ENCODE measurements around the gene GPR183.

DNA sequence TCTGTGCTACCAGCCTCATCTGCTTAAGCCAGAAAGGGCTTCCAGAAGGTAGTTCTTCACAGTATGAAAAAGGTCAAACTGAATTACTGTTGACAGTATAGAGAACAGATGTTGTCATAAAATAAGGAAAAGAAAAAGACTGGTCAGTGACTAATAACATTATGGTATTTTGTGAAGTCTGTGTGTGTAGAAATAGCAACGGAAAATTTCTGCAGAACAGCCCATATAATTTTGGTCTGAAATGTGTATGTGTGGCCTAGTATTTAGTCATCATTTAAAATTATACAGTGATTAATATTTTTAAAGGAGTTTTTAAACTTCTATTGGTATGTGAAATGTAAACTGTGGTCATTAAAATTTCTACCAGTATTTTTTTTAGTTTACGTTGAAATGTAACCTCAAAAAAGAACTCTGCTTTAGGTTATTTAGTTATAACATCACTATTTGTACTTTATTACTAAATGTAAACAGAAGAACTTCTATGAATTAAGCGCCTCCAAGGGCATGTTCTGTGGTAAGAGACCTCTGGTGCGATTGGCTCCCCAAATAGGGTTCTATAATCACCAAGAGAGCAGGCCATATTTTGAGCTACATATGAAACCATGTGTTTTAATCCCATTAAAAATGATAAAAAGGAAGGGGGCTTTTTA lies 3.3 kb upstream of the GPR183 start:
- TF ChIP-seq CTCF (conservative IDR thresholded peaks at IDR 0.05; ENCODE audit: low read length) = no peak
- no peak for TF ChIP-seq EZH2phosphoT487 (IDR thresholded peaks at IDR 0.05; ENCODE audit: borderline replicate concordance)

Measured in Loucy (cell line).